GM13977 (cell line): ENCODE results near the gene CCDC88C.

Experiments used
- DNase-seq: peaks from one replicate; pipeline ENCODE4 v3.0.0; 2012; ENCODE audit warnings: low spot score
- in situ Hi-C: fragments of 300-500 bp; cut with MboI; formaldehyde crosslinking; loops from one replicate; pipeline ENCODE4 v1.12.0; 2022; ENCODE audit warnings: low sequenced_read_pairs, low pct_unique_long_range_greater_than_20kb, mixed read lengths, inconsistent platforms; ENCODE audit not compliant: unreplicated experiment
- TF ChIP-seq, protein P1 (sequence below): IDR thresholded peaks from 2 replicates; pipeline ENCODE4 v1.5.1; 2012; ENCODE audit warnings: mild to moderate bottlenecking, control low read depth; ENCODE audit not compliant: insufficient read depth; ENCODE audit errors: extremely low read depth, missing control alignments

The CCDC88C gene

DNA sequence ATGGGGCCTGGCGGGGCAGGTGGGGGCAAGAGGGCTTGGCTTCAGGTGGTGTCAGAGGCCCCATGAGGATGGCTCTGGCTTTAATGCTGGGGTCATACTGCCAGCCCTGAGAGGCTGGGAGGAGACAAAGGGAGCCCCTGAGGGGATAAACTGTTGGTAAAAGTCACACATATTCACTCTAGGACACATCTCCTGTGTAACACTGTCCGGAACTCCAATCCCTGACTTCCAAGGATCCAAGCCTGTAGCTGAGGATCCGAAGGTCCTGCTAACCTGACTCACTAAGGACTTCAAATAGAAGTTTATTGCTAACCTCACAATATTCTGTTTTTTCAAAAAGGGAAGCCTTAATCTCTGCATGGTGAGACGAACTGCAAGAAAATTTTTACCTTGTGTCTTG is 134.0 kb downstream of the CCDC88C start:
- no peak for DNase-seq
- in situ Hi-C loops, result loop anchor here (10.0 kb wide), 1 partner anchor 109 kb away; no protein-coding TSS in a partner anchor
- TF ChIP-seq, protein P1, sequence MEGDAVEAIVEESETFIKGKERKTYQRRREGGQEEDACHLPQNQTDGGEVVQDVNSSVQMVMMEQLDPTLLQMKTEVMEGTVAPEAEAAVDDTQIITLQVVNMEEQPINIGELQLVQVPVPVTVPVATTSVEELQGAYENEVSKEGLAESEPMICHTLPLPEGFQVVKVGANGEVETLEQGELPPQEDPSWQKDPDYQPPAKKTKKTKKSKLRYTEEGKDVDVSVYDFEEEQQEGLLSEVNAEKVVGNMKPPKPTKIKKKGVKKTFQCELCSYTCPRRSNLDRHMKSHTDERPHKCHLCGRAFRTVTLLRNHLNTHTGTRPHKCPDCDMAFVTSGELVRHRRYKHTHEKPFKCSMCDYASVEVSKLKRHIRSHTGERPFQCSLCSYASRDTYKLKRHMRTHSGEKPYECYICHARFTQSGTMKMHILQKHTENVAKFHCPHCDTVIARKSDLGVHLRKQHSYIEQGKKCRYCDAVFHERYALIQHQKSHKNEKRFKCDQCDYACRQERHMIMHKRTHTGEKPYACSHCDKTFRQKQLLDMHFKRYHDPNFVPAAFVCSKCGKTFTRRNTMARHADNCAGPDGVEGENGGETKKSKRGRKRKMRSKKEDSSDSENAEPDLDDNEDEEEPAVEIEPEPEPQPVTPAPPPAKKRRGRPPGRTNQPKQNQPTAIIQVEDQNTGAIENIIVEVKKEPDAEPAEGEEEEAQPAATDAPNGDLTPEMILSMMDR, result no peak

DNA sequence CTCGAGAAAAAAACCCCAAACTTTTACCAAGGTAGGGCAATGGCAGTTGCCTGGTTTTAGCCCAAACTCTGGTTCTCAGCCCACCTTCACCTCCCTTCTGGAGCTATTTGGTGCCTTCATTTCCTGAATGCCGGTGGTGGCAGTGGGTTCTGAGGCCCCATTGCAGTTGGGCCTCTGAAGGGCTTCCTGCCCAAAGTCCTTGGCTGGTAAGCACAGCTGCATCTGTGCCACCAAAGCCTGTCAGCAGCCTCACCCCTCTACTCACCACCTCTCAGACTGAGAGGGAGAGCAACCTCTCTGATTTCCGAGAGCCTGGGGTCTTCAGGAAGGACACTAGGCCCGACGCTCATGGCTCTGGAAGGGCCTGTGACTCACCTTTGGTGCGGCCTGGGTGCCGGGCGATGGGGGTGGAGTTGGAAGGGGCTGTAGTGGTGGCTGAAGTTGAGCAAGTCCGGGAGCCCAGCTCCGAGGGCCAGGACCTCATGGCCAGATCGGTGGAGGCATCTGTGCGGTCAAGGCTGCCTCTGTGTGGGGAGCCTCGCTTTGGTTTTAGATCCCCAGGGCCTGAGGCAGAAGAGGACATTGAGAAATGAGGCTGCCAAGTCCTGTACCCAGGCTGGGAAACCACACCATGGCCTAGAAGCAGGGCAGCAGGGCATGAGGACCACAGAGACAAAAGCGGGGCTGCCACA is 134.5 kb downstream of the CCDC88C start:
- TF ChIP-seq, protein P1, result no peak
- in situ Hi-C loops, result loop anchor here (10.0 kb wide), 1 partner anchor 108 kb away; no protein-coding TSS in a partner anchor
- DNase-seq, result no peak

DNA sequence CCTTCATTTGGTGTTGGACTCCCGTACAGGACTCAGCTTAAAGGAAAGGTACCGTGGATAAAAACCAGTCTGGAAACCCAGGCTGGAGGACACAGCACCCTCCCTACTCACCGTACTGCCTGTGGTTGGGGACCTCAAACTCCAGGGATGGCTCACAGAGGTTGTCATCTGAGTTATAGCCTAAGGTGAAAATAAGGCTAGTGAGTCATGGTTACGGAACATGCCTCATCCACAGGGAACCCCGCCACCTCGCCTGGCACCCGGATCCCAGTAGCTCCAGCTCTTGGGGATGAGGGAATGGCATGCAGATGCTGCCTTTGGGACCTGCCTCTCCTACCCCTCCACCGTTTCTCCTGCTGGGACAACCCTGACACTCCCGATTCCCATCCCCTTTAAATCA is 136.3 kb downstream of the CCDC88C start:
- TF ChIP-seq, protein P1, result no peak
- no peak for DNase-seq
- in situ Hi-C loops, result loop anchor here (10.0 kb wide), 1 partner anchor 107 kb away; no protein-coding TSS in a partner anchor

- no peak for DNase-seq
- in situ Hi-C loops, result loop anchor here (10.0 kb wide), 1 partner anchor 105 kb away; no protein-coding TSS in a partner anchor
- TF ChIP-seq, protein P1, result no peak
Measured at GRCh38 chr14:91280129-91280528, 137.5 kb downstream of the CCDC88C start.

GRCh38 chr14:91279354-91279753 is 138.3 kb downstream of the CCDC88C start:
- in situ Hi-C loops, result no loop called here
- TF ChIP-seq, protein P1, result no peak
- no peak for DNase-seq

DNA sequence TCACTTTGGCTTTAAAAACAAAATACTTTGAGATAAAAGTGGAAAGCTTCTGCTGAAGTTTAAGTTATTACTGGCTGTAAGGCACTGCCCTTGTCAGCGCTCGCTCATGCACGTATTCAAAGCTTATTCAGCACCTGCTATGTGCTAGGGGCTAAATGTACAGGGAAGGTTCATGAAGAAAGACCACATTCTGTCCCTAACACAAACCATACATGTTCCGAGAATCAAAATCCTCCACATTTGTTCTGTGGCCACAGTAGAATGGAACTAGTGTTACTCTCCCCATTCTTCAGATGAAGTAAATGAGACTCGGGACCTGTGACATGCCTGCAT is 139.3 kb downstream of the CCDC88C start:
- DNase-seq, result no peak
- in situ Hi-C loops, result no loop called here
- TF ChIP-seq, protein P1, result no peak
